HG03060 (cell line): ENCODE measurements around the gene SIMC1.
"Not testable (repeated sequence)": the region's sequence is repeated elsewhere in the genome, so short reads cannot be mapped to it uniquely, and the experiment has no call there.

Source experiments
- ATAC-seq: cut with Tn5 transposase; IDR thresholded peaks from one replicate; pipeline ENCODE4 v1.9.1; 2021; ENCODE audit warnings: low read depth, moderate number of reproducible peaks; ENCODE audit not compliant: unreplicated experiment

SIMC1 gene

GRCh38 chr5:176237971-176238644 lies at the start of gene SIMC1:
SIMC1 (plus strand) TSS chr5:176238424; CDS start chr5:176238509, 85 bp downstream.
- not testable (repeated sequence) for ATAC-seq

- ATAC-seq, result no peak
Observed at GRCh38 chr5:176188506-176189193, 49.6 kb upstream of the SIMC1 start.

GRCh38 chr5:176189857-176190256 lies 48.4 kb upstream of the SIMC1 start:
- no peak for ATAC-seq

- no peak for ATAC-seq
Observed at GRCh38 chr5:176190886-176191755, 47.1 kb upstream of the SIMC1 start.

- no peak for ATAC-seq
Observed at GRCh38 chr5:176192094-176192721, 46.0 kb upstream of the SIMC1 start.

GRCh38 chr5:176192722-176193117 lies 45.5 kb upstream of the SIMC1 start:
- ATAC-seq, result not testable (repeated sequence)

GRCh38 chr5:176193636-176194035 lies 44.6 kb upstream of the SIMC1 start:
- ATAC-seq, result not testable (repeated sequence)

GRCh38 chr5:176194238-176195083 lies 43.8 kb upstream of the SIMC1 start:
- not testable (repeated sequence) for ATAC-seq

GRCh38 chr5:176195084-176195413 lies 43.2 kb upstream of the SIMC1 start:
- ATAC-seq, result not testable (repeated sequence)

- not testable (repeated sequence) for ATAC-seq
Observed at GRCh38 chr5:176195487-176196207, 42.6 kb upstream of the SIMC1 start.

- ATAC-seq, result not testable (repeated sequence)
Observed at GRCh38 chr5:176196781-176197180, 41.4 kb upstream of the SIMC1 start.

GRCh38 chr5:176197234-176197858 lies 40.9 kb upstream of the SIMC1 start:
- ATAC-seq, result not testable (repeated sequence)

- not testable (repeated sequence) for ATAC-seq
Observed at GRCh38 chr5:176198299-176198698, 39.9 kb upstream of the SIMC1 start.

- ATAC-seq, result not testable (repeated sequence)
Observed at GRCh38 chr5:176198991-176199733, 39.1 kb upstream of the SIMC1 start.

- ATAC-seq, result not testable (repeated sequence)
Observed at GRCh38 chr5:176199803-176200399, 38.3 kb upstream of the SIMC1 start.

GRCh38 chr5:176201811-176202210 lies 36.4 kb upstream of the SIMC1 start:
- no peak for ATAC-seq

- ATAC-seq, result no peak
Observed at GRCh38 chr5:176203086-176203485, 35.1 kb upstream of the SIMC1 start.

- ATAC-seq, result not testable (repeated sequence)
Observed at GRCh38 chr5:176203535-176203934, 34.7 kb upstream of the SIMC1 start.
